Right hindlimb (tissue), 1 donor: ENCODE measurements around the gene ALPK3.

ENCODE experiments used
- DNase-seq: peaks from one replicate; pipeline ENCODE4 v3.0.0-alpha.2; 2018

ALPK3 gene, protein sequence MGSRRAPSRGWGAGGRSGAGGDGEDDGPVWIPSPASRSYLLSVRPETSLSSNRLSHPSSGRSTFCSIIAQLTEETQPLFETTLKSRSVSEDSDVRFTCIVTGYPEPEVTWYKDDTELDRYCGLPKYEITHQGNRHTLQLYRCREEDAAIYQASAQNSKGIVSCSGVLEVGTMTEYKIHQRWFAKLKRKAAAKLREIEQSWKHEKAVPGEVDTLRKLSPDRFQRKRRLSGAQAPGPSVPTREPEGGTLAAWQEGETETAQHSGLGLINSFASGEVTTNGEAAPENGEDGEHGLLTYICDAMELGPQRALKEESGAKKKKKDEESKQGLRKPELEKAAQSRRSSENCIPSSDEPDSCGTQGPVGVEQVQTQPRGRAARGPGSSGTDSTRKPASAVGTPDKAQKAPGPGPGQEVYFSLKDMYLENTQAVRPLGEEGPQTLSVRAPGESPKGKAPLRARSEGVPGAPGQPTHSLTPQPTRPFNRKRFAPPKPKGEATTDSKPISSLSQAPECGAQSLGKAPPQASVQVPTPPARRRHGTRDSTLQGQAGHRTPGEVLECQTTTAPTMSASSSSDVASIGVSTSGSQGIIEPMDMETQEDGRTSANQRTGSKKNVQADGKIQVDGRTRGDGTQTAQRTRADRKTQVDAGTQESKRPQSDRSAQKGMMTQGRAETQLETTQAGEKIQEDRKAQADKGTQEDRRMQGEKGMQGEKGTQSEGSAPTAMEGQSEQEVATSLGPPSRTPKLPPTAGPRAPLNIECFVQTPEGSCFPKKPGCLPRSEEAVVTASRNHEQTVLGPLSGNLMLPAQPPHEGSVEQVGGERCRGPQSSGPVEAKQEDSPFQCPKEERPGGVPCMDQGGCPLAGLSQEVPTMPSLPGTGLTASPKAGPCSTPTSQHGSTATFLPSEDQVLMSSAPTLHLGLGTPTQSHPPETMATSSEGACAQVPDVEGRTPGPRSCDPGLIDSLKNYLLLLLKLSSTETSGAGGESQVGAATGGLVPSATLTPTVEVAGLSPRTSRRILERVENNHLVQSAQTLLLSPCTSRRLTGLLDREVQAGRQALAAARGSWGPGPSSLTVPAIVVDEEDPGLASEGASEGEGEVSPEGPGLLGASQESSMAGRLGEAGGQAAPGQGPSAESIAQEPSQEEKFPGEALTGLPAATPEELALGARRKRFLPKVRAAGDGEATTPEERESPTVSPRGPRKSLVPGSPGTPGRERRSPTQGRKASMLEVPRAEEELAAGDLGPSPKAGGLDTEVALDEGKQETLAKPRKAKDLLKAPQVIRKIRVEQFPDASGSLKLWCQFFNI (N-terminal part only)

DNA sequence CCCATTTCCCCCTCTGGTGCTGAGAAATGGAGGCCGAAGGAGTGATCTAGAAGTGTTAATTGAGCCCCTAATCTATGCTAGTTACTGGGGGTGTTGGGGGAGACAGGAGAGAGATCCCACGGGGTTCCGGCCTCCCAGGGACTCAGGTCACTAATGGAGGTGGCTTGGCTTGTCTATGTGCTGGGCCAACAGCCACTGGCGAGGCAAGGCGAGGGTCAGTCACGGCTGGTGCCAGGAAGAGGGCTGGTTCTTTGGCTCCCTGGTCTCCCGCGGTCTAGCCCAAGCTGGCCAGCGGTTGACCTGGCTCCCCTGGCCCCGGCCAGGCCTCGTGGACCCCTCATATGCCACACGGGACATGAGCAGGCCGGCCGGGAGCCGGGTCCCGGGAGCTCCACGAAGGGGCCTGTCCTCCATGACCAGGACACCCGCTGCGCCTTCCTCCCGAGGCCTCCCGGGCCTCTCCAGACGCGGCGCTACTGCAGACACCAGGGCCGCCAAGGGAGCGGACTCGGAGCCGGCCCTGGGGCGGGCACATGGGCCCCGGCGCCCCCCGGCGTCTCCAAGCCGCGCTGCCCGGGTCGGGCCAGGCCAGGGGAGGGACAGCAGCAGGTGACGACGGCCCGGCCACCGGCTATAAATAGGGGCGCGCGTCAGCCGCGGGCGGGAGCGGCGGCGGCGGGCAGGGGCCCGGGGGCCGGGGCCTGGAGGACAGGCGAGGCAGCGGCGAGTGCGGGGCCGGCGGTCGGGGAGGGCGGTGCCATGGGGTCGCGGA lies at the start of gene ALPK3:
Gene ALPK3, plus strand, starts transcription at position 663 of the 772 bp plus-strand sequence. Its CDS starts 97 bp downstream, at position 760.
- DNase-seq: peak; percentile 82

DNA sequence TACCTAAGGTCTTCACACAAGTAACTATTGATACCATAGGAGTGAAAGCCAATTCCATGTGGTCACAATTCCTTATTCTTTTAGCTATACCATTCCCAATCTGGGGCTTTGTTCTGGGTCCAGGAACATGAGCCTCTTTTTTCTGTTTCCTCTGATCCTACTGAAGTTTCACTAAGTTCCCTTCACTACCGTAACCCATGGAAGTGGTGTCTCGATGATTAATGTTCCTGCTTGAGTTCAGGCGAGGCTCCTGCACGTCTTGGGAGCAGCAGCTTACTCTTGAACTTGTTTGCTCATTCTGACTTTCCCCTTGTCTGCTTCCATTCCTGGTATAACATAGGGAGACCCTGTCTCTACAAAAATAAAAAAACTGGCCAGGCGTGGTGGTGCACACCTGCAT lies 45.1 kb upstream of the ALPK3 start:
- no peak for DNase-seq

DNA sequence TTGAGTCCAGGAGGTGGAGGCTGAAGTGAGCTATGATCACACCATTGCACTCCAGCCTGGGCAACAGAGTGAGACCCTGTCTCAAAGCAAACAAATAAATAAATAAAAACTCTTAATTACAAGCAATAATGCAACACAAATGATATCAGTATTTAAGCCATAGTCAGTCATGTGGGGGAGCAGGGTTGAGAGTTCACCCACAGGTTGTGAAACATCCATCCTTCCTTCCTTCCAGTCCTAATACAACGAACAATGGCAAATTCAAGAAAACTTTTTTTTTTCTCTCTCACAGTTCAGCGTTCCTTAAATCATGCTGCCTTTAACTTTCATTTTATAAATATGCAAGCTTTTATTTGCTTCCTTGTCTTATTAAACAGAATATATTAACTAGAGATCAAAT lies 44.7 kb upstream of the ALPK3 start:
- DNase-seq: no peak

DNA sequence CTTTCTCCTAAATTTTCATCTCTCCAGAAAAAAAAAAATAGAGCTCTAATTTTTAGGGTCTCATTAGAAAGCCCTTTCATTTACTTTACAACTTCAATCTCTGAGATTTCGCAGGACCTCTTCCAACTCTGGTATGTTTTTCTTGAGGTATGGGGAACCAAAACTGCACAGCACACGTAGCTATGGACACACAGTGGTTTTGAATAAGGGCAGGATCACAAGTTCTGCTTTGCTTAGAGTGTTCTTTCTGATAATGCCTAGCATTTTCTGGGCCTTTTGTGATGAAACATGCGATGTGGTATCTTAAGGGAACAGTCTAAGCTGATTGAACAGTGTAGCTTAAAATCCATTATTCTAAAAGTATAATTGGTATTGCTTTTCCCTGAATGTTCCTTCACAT lies 43.4 kb upstream of the ALPK3 start:
- no peak for DNase-seq

DNA sequence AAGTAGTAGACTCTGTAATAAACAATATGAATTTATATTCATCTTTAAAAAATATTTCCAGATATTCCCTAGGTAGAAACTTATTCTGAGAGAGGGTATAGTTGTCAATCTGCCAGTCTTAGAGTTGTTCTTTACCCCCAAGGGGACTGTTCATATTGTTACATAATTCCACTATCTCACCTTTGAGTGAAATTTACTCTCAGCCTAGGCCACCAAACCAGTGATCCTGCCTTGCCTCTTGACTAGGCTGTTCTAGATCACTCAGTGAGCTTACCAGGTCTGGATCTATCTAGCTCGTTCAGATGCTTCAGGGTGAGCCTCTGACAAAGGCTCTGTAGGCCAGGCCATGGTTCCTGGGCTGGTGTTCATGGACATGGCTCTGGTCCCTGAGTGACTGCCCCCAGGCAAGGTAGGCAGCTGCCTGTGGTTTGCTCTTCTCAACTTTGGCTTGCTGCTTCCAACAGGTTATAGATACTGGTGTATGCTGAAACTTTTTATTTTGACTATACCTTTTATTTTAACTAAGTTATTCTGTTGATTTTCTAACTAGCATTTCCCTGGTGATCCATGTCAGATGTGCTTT lies 41.2 kb upstream of the ALPK3 start:
- no peak for DNase-seq

DNA sequence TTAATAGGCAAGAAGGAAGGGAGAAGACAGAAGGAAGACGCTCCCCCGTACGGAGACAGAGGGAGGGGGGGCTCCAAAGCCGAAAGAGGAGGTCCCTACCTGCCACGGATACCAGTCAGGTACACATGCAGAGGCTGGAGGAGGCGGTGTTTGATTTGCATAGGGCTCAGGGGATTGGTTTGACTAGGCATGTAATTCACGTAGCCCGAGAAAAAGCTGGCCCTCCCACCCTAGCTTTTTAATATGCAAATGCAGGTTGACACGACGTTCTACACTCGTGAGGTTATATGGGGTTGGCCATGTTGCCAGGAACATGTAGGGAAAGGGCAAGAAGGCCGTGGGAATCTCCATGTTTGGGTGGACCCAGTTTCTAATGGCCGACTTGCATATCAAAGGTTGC lies 39.0 kb upstream of the ALPK3 start:
- DNase-seq: no peak

DNA sequence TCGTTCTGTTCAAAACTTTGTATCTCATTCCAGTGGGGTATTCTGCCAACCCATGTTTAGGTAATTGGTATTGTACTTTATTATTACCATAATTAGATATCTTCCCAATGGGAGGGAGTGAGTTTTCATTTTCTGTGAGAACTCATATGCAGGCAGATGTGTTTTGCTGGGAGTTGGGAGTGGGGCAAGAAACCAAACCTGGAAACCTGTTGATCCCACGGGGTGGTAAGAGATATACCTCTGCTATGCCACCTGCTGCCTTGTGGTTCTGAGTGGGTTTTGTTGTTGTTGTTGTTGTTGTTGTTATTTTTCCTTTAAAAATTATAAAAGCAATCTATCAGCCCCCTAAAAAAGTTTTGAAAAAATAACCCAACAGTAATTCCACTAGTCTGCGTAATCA lies 36.7 kb upstream of the ALPK3 start:
- no peak for DNase-seq

DNA sequence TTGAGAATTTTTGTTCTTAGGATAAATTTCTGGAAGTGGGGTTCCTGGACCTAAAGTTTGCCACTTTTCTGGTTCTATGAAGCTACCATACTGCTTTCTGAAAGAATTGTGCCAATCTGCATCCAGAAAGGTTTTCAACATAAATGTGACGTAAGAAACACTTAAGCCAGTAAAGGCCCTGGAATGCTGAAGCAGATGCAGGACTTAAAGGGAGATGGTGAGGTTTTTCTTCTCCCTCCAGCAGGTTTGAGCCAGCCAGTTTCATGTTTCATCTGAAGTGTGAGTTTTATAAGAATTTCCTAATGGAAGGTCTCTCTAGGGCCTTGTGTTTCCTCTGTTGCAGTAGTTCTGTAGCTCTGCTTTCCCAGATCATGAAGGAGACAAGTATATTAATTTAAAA lies 35.7 kb upstream of the ALPK3 start:
- DNase-seq: no peak

DNA sequence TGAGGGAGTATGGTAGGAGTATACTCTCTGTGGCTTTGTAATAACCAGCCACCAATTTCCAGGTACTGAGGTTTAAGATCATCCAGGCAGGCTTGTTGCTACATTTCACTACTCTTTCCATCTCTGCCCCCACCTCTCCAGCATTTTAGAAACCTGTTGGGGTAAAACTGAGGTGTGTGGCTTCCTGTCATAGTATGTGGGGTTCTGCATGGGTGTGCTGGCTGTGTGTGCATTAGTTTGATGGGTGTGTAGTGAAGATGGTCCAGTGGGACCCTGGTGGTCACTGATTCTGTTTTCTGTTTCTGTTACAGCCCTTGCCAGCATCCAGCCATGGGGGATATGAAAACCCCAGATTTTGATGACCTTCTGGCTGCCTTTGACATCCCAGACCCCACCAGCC lies 34.8 kb upstream of the ALPK3 start:
- DNase-seq: no peak

DNA sequence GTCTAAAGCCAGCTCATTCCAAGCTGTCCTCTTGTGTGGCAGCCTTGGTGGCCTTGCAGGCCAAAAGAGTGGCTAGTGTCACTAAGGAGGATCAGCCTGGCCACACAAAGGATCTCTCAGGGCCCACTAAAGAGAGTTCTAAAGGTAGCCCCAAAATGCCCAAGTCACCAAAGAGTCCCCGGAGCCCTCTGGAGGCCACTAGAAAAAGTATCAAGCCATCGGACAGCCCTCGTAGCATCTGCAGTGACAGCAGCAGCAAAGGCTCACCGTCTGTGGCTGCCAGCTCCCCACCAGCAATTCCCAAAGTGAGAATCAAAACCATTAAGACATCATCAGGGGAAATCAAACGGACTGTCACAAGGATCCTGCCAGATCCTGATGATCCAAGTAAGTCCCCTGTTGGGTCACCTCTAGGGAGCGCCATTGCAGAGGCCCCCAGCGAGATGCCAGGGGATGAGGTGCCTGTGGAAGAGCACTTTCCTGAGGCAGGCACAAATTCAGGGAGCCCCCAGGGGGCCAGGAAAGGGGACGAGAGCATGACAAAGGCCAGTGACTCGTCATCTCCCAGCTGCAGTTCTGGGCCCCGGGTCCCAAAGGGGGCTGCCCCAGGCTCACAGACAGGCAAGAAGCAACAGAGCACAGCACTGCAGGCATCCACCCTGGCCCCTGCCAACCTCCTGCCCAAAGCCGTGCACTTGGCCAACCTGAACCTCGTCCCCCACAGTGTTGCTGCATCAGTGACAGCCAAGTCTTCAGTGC lies 33.5 kb upstream of the ALPK3 start:
- DNase-seq: no peak

DNA sequence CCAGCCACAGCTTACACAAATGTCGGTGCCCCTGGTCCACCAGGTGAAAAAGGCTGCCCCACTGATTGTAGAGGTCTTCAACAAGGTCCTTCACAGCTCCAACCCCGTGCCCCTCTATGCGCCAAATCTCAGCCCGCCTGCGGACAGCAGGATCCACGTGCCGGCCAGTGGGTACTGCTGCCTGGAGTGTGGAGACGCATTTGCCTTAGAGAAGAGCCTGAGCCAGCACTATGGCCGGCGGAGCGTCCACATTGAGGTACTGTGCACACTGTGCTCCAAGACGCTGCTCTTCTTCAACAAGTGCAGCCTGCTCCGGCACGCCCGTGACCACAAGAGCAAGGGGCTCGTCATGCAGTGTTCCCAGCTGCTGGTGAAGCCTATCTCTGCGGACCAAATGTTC lies 32.9 kb upstream of the ALPK3 start:
- no peak for DNase-seq

DNA sequence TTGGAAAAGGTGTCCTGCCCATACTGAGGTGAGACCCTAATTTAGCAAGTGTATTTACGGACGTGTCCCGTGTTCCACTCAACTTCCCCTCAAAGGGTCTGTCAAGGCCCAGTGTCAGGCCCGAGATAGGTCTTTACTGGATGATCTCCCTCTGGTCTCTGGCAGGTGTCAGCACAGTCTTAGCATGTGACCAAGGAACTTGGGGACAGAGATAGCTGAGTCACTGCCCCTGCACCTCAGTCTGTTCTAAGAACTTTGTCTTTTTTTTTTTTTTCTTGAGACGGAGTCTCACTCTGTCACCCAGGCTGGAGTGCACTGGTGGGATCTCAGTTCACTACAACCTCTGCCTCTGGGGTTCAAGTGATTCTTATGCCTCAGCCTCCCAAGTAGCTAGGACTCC lies 32.1 kb upstream of the ALPK3 start:
- no peak for DNase-seq

DNA sequence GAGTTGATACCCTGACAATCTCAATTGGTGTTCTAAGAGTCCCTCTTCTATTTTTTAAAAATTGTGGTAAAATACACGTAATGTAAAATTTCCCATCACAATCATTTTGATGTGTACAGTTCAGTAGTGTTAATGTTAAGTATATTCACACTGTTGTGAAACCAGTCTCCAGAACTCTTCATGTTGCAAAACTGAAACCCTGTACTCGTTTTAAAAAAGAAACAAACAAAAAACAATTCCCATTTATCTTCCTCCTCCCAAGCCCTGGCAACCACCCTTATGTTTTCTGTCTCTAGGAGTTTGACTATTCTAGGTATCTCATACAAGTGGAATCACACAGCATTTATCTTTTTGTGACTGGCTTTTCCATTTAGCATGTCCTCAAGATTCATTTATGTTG lies 28.7 kb upstream of the ALPK3 start:
- no peak for DNase-seq

DNA sequence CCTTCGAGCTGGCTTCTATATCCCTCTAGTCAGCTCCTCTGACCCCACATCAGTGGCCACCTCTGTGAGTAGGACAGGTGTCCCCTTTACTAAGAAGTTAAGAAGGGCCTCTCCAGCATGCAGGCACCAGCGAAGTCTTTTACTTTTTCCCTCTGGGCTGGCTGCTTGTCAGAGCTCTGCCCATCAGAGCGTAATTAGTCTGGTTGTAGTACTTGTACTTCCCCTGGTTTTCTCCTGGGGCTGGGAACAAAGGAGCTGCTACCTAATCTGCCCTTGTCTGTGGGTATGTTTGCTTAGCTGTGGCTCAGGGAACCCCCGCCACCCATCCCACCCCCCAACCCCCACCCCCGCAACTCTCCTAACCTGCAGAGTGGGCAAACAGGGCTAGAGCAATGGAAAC lies 27.4 kb upstream of the ALPK3 start:
- DNase-seq: no peak

DNA sequence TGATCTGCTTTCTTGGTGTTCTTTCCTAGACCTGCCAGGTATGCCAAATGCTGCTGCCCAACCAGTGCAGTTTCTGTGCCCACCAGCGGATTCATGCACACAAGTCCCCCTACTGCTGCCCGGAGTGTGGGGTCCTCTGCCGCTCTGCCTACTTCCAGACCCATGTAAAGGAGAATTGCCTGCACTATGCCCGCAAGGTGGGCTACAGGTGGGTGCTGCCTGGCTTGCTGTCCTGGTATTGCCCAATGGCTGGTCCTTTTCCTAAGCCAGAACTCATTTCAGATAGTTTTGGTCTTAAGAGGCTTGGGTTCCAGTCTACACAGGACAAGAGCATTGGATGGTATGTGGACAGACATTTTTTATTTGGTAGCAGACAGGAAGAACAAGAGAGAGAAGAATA lies 26.5 kb upstream of the ALPK3 start:
- no peak for DNase-seq

DNA sequence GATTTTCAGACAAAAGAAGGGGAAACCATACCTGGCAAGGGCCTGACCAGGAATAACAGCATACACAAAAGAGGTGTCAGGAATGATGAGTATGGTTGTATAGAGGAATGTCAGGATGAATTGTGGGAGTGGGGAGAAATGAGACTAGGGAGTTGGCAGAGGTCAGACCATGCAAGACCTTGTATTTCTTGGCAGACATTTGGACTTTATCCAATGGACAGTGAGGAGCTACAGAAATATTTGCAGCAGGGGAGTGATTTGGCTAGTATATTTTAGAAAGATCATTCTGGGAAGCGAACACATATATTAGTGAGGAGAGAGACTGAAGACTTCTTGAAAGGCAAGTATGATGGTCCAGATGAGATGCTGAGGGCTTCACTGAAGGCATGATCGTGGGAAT lies 25.4 kb upstream of the ALPK3 start:
- no peak for DNase-seq

DNA sequence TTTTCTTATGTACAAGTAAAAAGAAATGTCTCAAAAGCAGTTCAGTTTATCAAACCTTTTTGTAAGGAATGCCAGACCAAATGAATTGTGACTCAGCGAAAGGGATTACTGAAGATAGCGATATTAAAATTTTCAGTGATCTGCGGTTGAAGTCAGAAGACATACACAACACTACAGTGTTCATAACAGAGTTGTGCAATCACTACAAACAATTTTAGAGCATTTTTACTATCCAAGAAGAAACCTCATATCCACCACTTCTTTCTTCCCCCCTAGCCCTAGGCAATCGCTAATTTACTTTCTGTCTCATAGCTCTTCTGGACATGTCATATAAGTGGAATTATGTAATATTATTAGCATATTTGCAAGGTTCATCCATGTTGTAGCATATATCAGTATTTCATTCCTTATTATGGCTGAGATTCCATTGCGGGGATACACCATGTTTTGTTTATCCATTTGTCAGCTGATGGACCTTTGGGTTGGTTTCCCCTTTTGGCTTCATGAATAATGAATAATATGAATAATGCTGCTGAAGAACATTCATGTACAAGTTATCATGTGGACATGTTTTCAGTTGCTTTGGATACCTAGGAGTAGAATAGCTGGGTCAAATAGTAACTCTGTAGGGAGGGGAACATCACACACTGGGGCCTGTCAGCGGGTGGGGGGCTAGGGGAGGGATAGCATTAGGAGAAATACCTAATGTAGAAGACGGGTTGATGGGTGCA lies 23.6 kb upstream of the ALPK3 start:
- DNase-seq: no peak

DNA sequence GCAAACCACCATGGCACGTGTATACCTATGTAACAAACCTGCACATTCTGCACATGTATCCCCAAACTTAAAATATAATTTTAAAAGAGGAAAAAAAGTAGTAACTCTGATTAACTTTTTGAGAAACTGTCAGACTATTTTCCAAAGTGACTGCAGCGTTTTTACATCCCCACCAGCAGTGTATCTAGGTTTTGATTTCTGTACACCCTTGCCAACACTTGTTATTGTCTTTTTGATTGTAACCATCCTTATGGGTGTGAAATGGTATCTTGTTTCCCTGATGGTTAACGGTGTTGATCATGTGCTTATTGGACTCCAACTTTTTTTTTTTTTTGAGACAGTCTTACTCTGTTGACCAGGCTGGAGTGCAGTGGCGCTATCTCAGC lies 23.0 kb upstream of the ALPK3 start:
- no peak for DNase-seq

DNA sequence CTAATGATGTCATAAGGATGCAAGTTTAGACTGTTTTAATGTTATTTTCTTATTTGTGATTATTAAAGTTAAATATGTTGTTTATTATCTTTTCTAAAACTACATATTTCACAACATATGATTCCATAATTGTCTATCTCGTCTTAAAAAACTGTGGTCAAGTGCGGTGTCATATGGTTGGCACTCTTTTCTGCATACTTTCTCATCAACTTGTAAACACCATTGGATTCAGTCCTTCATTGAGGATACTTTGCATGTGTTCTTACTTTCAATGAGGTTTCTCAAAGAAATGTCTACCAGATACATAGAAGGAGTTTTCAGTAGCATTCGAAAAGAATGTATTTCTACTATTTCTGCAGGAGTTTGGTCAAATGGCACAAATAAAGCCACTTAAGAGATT lies 22.0 kb upstream of the ALPK3 start:
- DNase-seq: no peak

DNA sequence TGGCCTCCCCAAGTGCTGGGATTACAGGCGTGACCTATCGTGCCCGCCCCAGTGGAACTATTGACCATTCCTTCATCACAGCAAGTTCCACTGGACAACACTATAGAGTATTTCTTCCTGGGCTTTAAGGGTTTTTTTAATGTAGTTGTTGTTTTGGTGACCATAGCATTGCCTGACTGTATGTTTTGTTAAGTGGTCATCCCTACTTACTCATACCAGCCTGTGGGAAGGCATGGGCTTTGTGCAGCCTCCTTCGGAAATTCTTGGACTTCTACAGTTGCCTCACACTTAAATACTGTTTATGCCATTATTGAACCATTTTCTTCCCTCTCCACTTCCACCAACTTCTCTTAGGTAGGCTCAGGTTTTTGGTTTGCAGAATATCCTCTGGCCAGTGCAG lies 19.9 kb upstream of the ALPK3 start:
- no peak for DNase-seq

DNA sequence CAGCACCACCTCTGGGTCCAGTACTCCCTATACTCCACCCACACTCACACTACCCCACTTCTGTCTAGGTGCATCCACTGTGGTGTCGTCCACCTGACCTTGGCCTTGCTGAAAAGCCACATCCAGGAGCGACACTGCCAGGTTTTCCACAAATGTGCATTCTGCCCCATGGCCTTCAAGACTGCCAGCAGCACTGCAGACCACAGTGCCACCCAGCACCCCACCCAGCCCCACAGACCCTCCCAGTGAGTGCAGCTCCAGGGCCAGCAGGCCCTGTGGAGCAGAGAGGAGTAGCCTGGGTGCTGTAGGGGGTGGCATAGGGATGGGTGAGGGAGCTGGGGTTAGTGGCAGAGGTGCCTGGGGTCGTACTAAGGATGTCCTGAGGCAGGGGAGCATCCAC lies 19.4 kb upstream of the ALPK3 start:
- DNase-seq: no peak
